Neural cell (in vitro differentiated cells): ENCODE results near the gene PARVG.

Experiments used
- EP300 ChIP-seq: fragments of 450-650 bp; conservative IDR thresholded peaks from 2 replicates; pipeline ENCODE4 v1.6.1; 2014; ENCODE audit warnings: antibody characterized with exemption, mild to moderate bottlenecking, moderate library complexity; ENCODE audit not compliant: poor library complexity, severe bottlenecking
- EZH2 ChIP-seq: fragments of 200-600, 300-800 bp; shearing (Covaris generic), sonication (generic); IDR thresholded peaks from 2 replicates; pipeline ENCODE4 v1.6.1; 2014; ENCODE audit warnings: antibody characterized with exemption, low read length, borderline replicate concordance, mild to moderate bottlenecking; ENCODE audit not compliant: insufficient read depth, poor library complexity, severe bottlenecking
- MXI1 ChIP-seq: fragments of 450-650 bp; conservative IDR thresholded peaks from 2 replicates; pipeline ENCODE4 v1.6.1; 2014; ENCODE audit warnings: antibody characterized with exemption, mild to moderate bottlenecking; ENCODE audit not compliant: poor library complexity, severe bottlenecking
- POLR2AphosphoS5 ChIP-seq: IDR thresholded peaks from 2 replicates; pipeline ENCODE4 v1.6.1; 2012
- RAD21 ChIP-seq: fragments of 450-650 bp; conservative IDR thresholded peaks from 2 replicates; pipeline ENCODE4 v1.6.1; 2014; ENCODE audit warnings: antibody characterized with exemption, mild to moderate bottlenecking, moderate library complexity
- SMC3 ChIP-seq: fragments of 450-650 bp; conservative IDR thresholded peaks from 2 replicates; pipeline ENCODE4 v1.6.1; 2014; ENCODE audit warnings: antibody characterized with exemption, mild to moderate bottlenecking, moderate library complexity; ENCODE audit not compliant: poor library complexity
- TAF1 ChIP-seq: IDR thresholded peaks from 2 replicates; pipeline ENCODE4 v1.6.1; 2012; ENCODE audit warnings: low read depth
- TF ChIP-seq, protein P1 (sequence below): fragments of 450-650 bp; IDR thresholded peaks from 2 replicates; pipeline ENCODE4 v1.5.1; 2014; ENCODE audit warnings: antibody characterized with exemption, mild to moderate bottlenecking, moderate library complexity; ENCODE audit not compliant: poor library complexity, severe bottlenecking
- TF ChIP-seq, protein P2 (sequence below): IDR thresholded peaks from 2 replicates; pipeline ENCODE4 v1.6.1; 2012; ENCODE audit warnings: borderline replicate concordance

DNA sequence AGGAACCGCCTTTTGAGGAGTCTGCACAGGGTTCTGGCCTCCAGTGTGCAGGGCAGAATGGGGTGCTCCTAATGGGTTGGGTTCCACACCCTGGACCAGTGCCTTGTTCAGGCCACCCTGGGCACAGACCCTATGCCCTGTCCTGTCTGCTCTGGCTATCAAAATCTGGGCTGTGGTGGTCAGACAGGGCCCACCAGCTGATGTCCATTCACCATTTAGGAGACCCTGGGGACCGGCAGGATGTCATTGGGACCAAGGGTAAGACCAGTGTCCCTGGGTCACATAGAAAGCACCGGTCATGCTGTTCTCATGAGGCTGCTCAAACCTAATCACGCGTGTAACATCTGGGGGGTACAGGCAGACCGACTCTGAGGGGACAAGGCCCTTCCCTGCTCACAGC is 37.3 kb downstream of the PARVG start:
- TF ChIP-seq, protein P1, sequence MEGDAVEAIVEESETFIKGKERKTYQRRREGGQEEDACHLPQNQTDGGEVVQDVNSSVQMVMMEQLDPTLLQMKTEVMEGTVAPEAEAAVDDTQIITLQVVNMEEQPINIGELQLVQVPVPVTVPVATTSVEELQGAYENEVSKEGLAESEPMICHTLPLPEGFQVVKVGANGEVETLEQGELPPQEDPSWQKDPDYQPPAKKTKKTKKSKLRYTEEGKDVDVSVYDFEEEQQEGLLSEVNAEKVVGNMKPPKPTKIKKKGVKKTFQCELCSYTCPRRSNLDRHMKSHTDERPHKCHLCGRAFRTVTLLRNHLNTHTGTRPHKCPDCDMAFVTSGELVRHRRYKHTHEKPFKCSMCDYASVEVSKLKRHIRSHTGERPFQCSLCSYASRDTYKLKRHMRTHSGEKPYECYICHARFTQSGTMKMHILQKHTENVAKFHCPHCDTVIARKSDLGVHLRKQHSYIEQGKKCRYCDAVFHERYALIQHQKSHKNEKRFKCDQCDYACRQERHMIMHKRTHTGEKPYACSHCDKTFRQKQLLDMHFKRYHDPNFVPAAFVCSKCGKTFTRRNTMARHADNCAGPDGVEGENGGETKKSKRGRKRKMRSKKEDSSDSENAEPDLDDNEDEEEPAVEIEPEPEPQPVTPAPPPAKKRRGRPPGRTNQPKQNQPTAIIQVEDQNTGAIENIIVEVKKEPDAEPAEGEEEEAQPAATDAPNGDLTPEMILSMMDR = no peak
- no peak for TF ChIP-seq POLR2AphosphoS5
- TF ChIP-seq EZH2 = no peak
- no peak for TF ChIP-seq SMC3
- no peak for TF ChIP-seq TAF1
- TF ChIP-seq, protein P2, sequence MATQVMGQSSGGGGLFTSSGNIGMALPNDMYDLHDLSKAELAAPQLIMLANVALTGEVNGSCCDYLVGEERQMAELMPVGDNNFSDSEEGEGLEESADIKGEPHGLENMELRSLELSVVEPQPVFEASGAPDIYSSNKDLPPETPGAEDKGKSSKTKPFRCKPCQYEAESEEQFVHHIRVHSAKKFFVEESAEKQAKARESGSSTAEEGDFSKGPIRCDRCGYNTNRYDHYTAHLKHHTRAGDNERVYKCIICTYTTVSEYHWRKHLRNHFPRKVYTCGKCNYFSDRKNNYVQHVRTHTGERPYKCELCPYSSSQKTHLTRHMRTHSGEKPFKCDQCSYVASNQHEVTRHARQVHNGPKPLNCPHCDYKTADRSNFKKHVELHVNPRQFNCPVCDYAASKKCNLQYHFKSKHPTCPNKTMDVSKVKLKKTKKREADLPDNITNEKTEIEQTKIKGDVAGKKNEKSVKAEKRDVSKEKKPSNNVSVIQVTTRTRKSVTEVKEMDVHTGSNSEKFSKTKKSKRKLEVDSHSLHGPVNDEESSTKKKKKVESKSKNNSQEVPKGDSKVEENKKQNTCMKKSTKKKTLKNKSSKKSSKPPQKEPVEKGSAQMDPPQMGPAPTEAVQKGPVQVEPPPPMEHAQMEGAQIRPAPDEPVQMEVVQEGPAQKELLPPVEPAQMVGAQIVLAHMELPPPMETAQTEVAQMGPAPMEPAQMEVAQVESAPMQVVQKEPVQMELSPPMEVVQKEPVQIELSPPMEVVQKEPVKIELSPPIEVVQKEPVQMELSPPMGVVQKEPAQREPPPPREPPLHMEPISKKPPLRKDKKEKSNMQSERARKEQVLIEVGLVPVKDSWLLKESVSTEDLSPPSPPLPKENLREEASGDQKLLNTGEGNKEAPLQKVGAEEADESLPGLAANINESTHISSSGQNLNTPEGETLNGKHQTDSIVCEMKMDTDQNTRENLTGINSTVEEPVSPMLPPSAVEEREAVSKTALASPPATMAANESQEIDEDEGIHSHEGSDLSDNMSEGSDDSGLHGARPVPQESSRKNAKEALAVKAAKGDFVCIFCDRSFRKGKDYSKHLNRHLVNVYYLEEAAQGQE = no peak
- TF ChIP-seq EP300 = no peak
- TF ChIP-seq MXI1 = no peak
- no peak for TF ChIP-seq RAD21
